ENCODE results near the gene FGF22.

Gene FGF22

DNA sequence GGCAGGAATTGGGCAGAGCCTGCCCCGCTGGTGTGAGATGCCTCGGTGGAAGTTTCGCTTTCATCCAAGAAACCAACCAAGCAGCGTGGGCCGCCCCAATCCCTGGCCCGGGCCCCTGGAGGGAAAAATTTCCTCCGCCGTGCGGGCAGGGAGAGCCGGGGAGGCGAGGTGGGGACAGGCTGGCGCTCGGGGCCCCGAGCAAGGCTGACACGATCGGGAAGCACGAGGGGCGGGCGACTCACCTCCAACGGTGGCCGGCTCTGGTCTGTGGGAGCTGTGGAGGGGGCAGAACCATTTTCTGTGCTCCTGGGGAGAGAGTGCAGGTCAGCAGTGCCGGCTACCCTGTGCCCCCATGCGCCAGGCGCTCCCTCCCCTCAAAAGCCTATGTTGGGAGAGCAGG lies 12.3 kb downstream of the FGF22 start:
- H3K4me3 ChIP-seq: no peak overlapping the region
- TF ChIP-seq, protein P1, sequence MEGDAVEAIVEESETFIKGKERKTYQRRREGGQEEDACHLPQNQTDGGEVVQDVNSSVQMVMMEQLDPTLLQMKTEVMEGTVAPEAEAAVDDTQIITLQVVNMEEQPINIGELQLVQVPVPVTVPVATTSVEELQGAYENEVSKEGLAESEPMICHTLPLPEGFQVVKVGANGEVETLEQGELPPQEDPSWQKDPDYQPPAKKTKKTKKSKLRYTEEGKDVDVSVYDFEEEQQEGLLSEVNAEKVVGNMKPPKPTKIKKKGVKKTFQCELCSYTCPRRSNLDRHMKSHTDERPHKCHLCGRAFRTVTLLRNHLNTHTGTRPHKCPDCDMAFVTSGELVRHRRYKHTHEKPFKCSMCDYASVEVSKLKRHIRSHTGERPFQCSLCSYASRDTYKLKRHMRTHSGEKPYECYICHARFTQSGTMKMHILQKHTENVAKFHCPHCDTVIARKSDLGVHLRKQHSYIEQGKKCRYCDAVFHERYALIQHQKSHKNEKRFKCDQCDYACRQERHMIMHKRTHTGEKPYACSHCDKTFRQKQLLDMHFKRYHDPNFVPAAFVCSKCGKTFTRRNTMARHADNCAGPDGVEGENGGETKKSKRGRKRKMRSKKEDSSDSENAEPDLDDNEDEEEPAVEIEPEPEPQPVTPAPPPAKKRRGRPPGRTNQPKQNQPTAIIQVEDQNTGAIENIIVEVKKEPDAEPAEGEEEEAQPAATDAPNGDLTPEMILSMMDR (IDR thresholded peaks at IDR 0.05): no peak
- no peak for DNase-seq (ENCODE audit: low spot score)
- no peak overlapping the region for H3K27ac ChIP-seq

DNA sequence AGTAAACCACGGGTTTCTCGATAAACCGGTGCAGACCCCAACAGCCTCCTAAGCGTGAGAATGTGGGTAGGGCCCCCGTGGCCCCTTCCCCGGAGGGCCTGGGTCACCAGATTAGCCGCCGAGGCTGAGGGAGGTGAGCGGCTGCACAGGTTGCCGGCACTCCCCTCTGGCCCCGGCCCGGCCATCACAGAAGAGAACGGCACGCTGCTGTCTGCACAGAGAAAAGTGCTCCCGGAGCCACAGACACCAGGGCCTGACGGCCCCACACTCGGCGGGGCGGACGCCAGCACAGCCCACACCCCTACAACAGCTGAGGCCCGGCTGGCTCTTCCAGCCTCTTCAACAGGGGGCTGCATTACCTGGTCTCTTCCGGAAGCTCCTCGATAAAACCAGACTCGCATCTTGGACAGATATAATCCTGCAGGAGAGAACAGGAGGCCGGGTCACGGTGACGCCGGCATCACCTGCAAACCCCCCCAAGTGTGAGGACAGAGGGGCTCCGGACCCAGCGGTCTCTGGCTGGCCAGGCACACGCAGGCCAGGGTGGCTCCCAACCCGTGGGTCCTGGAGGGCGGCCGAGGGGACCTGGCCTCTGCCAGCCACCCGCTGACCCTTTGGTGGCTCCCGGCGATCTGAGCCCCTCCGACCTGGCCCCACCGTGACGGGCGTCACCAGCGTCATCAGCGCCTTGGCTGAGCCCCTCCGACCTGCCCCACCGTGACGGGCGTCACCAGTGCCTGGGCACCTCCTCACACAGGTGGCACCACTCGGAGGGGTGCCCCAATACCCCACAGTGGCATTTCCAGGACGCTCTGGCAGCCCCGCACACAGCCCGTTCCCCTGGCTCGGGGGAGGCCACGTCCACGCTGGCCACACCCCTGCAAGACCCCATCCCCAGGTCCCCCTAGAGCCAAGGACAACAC lies 13.0 kb downstream of the FGF22 start:
- no peak for DNase-seq (ENCODE audit: low spot score)
- Histone ChIP-seq H3K4me3 (no peak overlapping the region), H3K27ac (no peak overlapping the region)
- TF ChIP-seq, protein P1 (IDR thresholded peaks at IDR 0.05): no peak

DNA sequence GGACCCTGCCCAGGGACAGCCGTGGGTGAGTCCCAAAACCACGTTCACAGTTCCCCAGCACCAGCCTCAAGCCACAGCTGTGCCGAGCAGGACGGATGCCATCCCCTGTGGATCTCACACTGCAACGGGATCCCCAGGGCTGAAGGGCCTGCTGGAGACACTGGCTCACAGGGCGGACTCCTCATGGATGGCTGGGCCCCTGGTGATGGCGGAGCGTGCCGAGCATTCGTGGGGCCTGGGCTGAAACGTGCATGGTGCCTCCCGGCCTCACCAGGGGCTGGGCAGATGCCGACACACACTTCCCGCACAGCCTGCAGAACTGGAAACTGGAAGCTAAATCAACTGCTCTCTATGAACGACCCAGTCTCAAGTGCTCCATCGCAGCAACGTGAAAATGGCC lies 13.7 kb downstream of the FGF22 start:
- TF ChIP-seq, protein P1 (IDR thresholded peaks at IDR 0.05): no peak
- Histone ChIP-seq H3K4me3 (no peak overlapping the region), H3K27ac (no peak overlapping the region)
- DNase-seq (ENCODE audit: low spot score): no peak

DNA sequence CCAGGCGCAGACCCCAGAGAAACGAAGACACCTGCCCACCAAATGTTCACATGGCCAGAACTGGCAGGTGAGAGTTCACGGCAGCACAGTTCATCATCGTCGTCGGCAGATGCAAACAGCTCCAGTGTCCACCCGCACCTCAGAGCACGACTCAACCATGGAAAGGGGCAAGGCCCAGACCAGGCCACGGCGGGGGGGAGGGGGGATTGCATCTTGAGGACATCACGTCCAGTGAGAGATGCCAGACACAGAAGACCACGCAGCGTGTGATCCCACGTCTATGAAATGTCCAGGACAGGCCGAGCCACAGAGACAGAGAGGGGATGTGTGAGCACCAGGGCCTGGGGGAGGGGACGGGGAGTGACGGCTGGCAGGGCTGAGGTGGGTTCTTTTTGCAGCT lies 16.0 kb downstream of the FGF22 start:
- no peak for DNase-seq (ENCODE audit: low spot score)
- TF ChIP-seq, protein P1 (IDR thresholded peaks at IDR 0.05): no peak
- Histone ChIP-seq H3K4me3 (no peak overlapping the region), H3K27ac (no peak overlapping the region)

DNA sequence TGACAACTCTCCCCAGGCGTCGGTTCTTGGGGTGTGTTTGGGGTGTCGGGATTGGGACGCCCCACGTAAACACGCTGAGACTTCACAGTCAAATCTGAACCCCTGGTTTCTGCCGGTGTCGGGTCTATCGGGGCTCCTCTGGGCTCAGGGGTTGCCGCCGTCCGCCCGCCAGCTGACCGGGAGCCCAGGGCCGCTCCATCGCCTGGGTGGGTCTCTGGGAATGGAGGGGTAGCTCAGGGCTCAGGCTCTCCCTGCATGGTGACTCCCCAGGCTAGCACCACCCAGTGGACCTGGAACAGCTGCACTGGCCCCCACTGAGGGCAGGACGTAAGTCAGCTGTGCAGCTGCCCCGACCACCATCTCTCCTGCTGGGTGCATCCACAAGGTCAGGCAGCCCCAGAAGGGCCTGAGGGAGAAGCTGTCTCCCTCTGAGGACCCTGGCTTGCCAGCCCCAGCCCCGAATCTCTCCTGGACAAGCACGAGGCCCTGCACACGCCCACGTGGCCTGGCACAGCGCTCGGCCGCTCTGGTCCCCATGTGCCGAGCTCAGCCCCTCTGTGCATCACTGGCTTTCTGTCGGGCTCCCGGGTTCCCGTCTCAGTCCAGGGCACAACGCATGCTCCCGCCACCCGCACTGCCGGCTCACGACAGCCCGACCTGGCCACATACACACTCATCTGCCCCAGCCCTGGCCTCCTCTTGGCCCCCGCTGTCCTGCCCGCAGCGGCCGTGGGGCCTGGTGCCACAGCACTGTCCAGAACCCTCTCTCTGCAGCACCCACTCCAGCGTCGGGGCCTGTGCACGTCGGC lies 17.3 kb downstream of the FGF22 start:
- TF ChIP-seq, protein P1 (IDR thresholded peaks at IDR 0.05): no peak
- H3K4me3 ChIP-seq: no peak overlapping the region
- no peak for DNase-seq (ENCODE audit: low spot score)
- no peak overlapping the region for H3K27ac ChIP-seq

DNA sequence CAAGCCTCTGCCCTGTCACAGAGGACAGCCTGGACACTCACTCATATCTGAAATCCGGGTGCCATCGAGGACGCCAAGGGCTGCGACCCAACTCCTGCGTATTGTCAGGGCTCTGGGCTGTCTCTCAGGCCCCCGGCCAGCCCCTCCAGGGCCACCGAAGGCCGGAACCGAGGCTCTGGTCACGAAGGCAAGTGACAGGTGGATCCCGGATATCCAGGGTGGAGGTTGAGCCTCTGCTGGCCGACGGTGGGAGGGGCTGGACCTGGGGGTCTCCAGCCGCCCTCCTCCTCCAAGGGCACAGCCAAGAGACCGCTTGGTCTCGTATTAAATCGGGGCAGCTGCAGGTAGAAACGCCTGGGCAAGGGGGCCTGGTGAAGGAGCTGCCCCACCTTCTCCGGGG lies 17.9 kb downstream of the FGF22 start:
- TF ChIP-seq, protein P1 (IDR thresholded peaks at IDR 0.05): no peak
- H3K4me3 ChIP-seq: no peak overlapping the region
- no peak overlapping the region for H3K27ac ChIP-seq
- DNase-seq (ENCODE audit: low spot score): no peak

Data from coronary artery (tissue), 2 donors.